ENCODE data around the gene NCAPG. TPM values are rescaled to one million over a fixed set of nuclear protein-coding genes. Genes with fewer than 3 reads are reported as not detected.
"Not testable (repeated sequence)": the region's sequence is repeated elsewhere in the genome, so short reads cannot be mapped to it uniquely, and the experiment has no call there.

Gene NCAPG
- total RNA-seq, 4 donors from 2014 or later: 0.17 to 0.98 (median 0.71) TPM; not detected in 1

- intact Hi-C loops (cut with DNase I): no loop called here
- TF ChIP-seq POLR2AphosphoS5 (IDR thresholded peaks at IDR 0.05) (no peak), CTCF (IDR thresholded peaks at IDR 0.05) (no peak), EP300 (IDR thresholded peaks at IDR 0.05) (no peak), POLR2A (IDR thresholded peaks at IDR 0.05; ENCODE audit: low read depth) (no peak)
- Histone ChIP-seq H3K9me3 (peaks cover 0 to 9% (median 3%) of the 10 kb centered on the region in 4 donors), H3K36me3 (no peaks in the 10 kb centered on the region), H3K4me1 (no peaks in the 10 kb centered on the region), H3K27me3 (no peaks in the 10 kb centered on the region), H3K4me3 (no peak overlapping the region), H3K27ac (replicated peaks in 1 of 4) (no peak overlapping the region)
- no peak for DNase-seq (ENCODE audit: extremely low spot score)
- WGBS: 92% methylated on average over 5 of the region's 5 CpGs
Measured at GRCh38 chr4:17859793-17860406, 49.1 kb downstream of the NCAPG start.

- DNase-seq (ENCODE audit: extremely low spot score); H3K27me3 ChIP-seq; H3K36me3 ChIP-seq; H3K27ac ChIP-seq (replicated peaks in 1 of 4); H3K4me3 ChIP-seq; intact Hi-C loops (cut with DNase I); H3K9me3 ChIP-seq; H3K4me1 ChIP-seq: not testable (repeated sequence)
Measured at GRCh38 chr4:17861906-17862305, 51.1 kb downstream of the NCAPG start.

- intact Hi-C loops (cut with DNase I): no loop called here
- 100% methylated on average over 1 of the region's 1 CpG for WGBS
- Histone ChIP-seq H3K9me3 (peaks cover 0 to 9% (median 3%) of the 10 kb centered on the region in 4 donors), H3K27me3 (no peaks in the 10 kb centered on the region), H3K4me3 (no peak overlapping the region), H3K4me1 (no peaks in the 10 kb centered on the region), H3K36me3 (no peaks in the 10 kb centered on the region), H3K27ac (replicated peaks in 1 of 4) (no peak overlapping the region)
- no peak for DNase-seq (ENCODE audit: extremely low spot score)
- TF ChIP-seq EP300 (IDR thresholded peaks at IDR 0.05) (no peak), POLR2AphosphoS5 (IDR thresholded peaks at IDR 0.05) (no peak), POLR2A (IDR thresholded peaks at IDR 0.05; ENCODE audit: low read depth) (no peak), CTCF (IDR thresholded peaks at IDR 0.05) (no peak)
Measured at GRCh38 chr4:17865866-17866363, 55.1 kb downstream of the NCAPG start.

- intact Hi-C loops (cut with DNase I): no loop called here
- DNase-seq (ENCODE audit: extremely low spot score): no peak
- H3K4me3 ChIP-seq: no peak overlapping the region
- peaks cover 0 to 6% (median 2%) of the 10 kb centered on the region in 4 donors for H3K9me3 ChIP-seq
- no peaks in the 10 kb centered on the region for H3K36me3 ChIP-seq
- H3K27ac ChIP-seq (replicated peaks in 1 of 4): no peak overlapping the region
- TF ChIP-seq EP300 (IDR thresholded peaks at IDR 0.05): no peak
- TF ChIP-seq POLR2AphosphoS5 (IDR thresholded peaks at IDR 0.05): no peak
- TF ChIP-seq POLR2A (IDR thresholded peaks at IDR 0.05; ENCODE audit: low read depth): no peak
- no peak for TF ChIP-seq CTCF (IDR thresholded peaks at IDR 0.05)
- no peaks in the 10 kb centered on the region for H3K27me3 ChIP-seq
- WGBS: 91% methylated on average over 2 of the region's 2 CpGs
- no peaks in the 10 kb centered on the region for H3K4me1 ChIP-seq
Measured at GRCh38 chr4:17866810-17867209, 56.0 kb downstream of the NCAPG start.

GRCh38 chr4:17867276-17867675, 56.5 kb downstream of the NCAPG start:
- Histone ChIP-seq H3K27me3 (no peaks in the 10 kb centered on the region), H3K27ac (replicated peaks in 1 of 4) (no peak overlapping the region), H3K36me3 (no peaks in the 10 kb centered on the region), H3K4me3 (no peak overlapping the region), H3K4me1 (no peaks in the 10 kb centered on the region), H3K9me3 (peaks cover 0 to 1% (median 0%) of the 10 kb centered on the region in 4 donors)
- TF ChIP-seq CTCF (IDR thresholded peaks at IDR 0.05) (no peak), POLR2AphosphoS5 (IDR thresholded peaks at IDR 0.05) (no peak), EP300 (IDR thresholded peaks at IDR 0.05) (no peak), POLR2A (IDR thresholded peaks at IDR 0.05; ENCODE audit: low read depth) (no peak)
- intact Hi-C loops (cut with DNase I): no loop called here
- DNase-seq (ENCODE audit: extremely low spot score): no peak
- WGBS: 72% methylated on average over 3 of the region's 3 CpGs
